GM19240 (cell line): ENCODE measurements around the gene INHBB.

Source experiments
- DNase-seq: peaks from one replicate; pipeline ENCODE4 v3.0.0; 2011; ENCODE audit warnings: low spot score; ENCODE audit not compliant: insufficient read length

Gene INHBB

DNA sequence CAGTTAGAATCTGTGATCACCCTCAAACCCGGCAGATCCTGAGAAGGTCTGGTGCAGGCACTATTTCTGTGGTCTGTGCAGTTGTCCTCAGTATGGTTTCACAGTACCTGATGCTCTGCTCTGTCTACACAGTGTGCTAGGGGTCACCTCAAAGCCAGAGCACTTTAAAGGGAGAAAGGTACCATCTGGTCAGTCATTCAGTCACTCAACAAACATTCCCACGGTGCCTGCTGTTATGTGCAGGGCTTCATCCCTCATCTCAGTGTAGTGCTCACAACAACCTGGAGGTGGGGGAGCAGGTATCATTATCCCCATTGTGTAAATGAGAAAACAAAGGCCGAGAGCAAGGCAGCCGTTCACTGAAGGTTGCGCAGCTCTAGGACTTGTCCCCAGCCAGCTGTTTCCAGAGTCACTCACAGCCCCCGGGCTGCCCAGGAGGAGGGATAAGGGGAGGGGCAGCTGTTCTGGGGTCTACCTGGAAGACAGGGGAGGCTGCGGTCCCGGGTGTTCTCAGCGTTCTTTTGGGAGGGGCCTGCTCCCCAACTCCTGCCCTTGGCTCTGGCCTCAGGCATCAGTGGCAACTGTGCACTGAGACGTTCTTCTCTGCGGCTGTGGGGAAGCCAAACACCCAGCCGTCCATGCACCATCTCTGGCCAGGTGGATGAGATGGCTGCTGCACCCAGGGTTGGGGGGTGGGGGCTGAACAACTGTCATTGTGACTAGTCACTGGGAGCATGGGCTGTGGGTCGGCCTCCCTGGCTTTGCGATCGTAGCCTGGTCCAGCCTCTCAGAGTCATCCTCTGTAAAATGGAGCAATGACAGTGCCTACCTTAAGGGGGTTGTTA, 9.2 kb downstream of the INHBB start:
- DNase-seq: no peak

DNA sequence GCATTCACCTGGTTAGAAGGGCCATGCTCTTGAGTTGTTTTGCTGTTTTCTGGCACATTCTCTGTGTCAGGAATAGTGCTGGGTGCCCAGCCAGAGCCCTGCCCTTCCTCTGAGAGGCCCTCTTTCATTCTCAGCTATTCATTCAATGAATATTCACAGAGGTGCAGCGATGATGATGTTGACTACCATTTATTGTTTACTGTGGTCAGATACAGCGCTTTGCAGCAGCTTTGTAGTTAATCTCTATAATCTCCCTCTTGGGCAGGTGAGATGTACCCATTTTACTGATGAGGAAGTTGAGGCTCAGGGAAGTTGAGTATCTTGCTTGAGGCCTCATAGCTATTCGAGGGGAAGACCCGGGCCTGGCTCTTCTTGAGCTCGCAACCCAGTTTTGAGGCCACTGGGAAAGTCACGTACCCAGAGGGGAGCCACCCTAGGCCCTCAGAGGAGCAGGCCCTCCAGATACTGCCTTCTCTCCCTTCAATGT, 9.9 kb downstream of the INHBB start:
- DNase-seq: no peak

- no peak for DNase-seq
Measured at GRCh38 chr2:120357768-120358167, 11.8 kb downstream of the INHBB start.

DNA sequence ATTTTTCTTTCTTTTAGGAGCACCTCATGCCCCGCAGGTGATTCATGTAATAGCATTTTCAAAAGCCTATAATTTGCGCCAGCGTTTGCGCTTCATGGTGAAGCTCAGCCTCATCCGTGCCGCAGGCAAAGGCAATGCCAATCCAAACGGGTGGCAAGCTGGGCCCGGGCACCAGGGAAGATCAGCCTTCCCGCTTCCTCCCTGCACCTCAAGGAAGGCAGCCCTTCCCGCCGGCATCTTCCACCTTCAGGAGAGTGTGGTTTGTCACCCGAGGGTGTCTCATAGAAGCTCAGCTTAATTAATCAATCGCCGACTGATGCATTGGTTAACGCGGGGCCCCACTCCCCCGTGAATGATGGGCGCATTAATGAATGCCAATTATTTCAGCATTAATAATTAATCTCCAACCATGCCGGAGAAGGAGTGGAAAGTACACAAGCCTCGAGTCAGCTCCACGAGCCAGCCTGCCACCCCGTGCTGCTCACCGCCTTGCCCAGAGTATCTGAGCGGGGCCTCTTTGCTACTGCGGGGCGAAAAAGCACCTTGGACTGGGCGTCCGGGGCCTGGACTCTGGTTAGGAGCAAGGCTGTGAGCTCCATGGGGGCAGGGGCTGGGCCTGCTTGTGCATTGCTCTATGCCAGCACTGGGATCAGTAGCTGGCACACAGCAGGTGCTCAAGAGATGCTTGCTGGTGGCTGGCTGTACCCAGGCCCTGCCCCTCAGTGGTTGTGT, 13.0 kb downstream of the INHBB start:
- no peak for DNase-seq

GRCh38 chr2:120360307-120360855, 14.4 kb downstream of the INHBB start:
- DNase-seq: no peak

DNA sequence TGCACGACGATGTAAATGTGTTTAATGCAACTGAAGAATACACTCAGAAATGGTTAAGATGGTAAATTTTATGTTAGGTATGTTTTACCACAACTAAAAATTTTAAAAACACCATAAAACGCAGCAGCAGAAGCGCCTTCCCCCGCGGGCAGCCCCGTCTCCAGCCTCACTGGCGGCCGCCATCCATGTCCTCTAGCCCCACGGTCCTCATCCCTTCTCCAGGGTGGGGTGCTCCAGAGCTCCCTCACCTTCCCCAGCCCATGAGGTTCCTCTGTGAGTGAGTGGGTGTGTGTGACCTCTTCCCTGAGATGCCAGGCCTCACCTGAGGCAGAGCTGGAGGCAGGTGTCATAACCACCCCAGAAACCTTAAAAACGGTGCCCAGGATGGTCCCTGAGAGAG, 17.0 kb downstream of the INHBB start:
- no peak for DNase-seq

DNA sequence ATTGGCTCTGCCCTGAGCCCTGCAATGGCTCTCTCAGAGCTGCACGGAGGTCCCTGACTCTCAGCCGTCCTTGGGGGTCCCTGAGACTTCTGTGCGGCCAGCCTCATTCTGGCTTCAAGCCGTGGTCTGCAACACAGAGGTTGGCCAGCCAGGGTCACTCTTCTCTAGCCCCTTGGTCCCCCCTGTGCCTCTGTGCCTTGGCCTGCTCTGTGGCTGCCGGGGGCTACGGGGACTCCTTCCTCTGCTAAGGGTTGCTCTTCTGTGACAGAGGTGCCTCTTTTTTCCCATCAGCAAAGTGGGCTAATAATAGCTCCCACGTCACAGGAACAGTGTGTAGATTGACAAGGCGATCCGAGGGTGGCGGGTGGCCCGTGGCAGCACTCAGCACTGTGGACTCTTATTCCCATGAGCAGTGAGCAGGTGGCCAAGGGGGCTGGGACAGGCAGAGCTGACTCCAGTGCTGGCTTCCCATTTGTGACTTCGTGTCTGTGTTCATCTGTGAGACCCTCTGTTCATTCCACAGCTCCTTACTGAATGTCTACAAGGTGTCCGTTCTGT, 19.4 kb downstream of the INHBB start:
- no peak for DNase-seq

DNA sequence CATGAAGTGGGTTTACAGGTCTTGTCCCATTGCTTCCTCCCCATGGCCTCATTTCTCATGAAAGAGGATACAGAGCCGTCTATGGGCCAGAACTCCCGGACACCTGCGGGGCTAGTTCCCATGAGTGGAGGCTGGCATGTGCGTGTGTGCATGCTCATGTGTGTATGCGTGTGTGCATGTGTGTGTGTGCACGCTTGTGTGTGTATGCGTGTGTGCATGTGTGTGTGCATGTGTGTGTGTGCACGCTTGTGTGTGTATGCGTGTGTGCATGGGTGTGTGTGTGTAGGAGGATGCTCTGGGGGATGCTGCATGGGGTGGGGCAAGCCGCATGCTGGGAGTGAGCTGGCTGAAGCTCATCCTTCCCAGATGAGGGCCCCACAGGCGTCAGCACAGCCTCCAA, 20.8 kb downstream of the INHBB start:
- DNase-seq: no peak

- no peak for DNase-seq
Measured at GRCh38 chr2:120367221-120367620, 21.3 kb downstream of the INHBB start.

DNA sequence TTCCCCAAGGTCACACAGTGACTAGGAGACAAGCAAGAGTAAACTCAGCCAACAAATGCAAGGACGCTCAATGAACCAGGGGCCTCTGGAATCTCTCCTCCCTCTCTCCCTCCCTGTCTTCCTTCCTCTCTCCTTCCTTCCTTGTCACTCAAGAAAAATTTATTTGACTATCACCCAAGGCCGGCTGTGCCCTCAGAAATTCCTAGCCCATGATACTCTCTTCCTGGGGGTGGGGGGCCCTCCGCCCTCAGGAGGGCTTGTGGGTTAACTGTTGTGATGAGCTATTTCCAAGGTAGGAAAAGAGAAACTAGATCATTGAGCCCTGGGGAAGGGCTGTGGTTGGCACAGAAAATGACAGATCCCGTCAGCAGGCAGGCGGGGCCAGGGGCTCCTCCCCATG, 21.7 kb downstream of the INHBB start:
- no peak for DNase-seq

- no peak for DNase-seq
Measured at GRCh38 chr2:120368086-120368485, 22.1 kb downstream of the INHBB start.

DNA sequence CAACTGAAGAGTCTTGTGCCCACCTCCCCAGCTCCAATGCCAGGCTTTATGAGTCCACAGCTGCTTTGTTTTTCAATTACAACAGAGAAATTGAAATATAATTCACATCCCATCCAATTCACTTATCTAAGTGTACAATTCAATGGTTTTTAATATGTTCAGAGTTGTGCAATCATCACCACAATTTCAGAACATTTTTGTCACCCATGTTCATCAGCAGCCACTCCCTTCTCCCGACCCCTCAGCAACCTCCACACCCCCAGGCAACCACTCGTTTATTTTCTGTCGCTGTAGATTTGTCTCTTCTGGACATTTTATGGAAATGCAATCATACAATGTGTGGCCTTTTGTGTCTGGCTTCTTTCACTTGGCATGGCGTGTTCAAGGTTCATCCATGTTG, 23.3 kb downstream of the INHBB start:
- no peak for DNase-seq

GRCh38 chr2:120371969-120372625, 26.2 kb downstream of the INHBB start:
- no peak for DNase-seq

- no peak for DNase-seq
Measured at GRCh38 chr2:120372816-120373215, 26.9 kb downstream of the INHBB start.

- no peak for DNase-seq
Measured at GRCh38 chr2:120373424-120373823, 27.5 kb downstream of the INHBB start.

DNA sequence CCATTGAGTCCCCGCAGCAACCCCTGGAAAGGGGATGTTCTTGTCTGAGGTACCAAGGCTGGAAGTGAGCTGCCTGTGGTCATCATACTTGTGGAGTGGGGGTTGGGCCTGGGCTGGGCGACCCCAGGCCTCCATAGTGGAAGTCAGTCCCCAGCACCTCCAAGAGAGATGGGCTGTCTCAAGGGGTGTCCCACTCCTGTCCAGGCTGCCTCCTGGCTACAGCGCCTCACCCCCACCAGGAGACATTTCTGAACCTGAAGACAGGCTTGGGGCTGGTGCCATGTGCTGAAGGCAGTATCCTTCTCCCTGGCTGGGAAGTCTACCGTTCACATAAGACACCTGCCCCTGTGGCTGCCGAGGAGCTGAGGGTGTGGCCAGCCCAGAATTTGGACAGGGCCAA, 28.9 kb downstream of the INHBB start:
- no peak for DNase-seq

GRCh38 chr2:120375251-120376020, 29.5 kb downstream of the INHBB start:
- no peak for DNase-seq

DNA sequence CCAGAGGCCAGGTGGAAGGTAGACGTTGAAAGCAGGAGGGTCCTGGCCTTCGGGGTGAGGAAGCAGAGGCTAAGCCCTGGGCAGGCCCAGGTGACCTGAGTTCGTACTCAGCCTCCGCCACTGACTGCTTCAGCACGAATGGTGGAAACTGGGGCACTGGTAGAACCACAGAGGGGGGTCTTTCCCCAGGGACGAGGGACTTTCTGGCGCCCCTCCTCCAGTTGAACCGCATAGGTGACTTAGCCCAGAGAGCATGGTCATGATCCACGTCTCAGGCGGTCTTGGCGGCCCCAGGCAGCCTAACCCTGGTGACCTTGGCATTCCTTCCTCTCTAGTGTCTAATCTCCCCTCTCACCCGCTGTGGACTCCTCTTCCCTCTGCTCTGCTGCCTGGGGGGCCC, 30.2 kb downstream of the INHBB start:
- no peak for DNase-seq

DNA sequence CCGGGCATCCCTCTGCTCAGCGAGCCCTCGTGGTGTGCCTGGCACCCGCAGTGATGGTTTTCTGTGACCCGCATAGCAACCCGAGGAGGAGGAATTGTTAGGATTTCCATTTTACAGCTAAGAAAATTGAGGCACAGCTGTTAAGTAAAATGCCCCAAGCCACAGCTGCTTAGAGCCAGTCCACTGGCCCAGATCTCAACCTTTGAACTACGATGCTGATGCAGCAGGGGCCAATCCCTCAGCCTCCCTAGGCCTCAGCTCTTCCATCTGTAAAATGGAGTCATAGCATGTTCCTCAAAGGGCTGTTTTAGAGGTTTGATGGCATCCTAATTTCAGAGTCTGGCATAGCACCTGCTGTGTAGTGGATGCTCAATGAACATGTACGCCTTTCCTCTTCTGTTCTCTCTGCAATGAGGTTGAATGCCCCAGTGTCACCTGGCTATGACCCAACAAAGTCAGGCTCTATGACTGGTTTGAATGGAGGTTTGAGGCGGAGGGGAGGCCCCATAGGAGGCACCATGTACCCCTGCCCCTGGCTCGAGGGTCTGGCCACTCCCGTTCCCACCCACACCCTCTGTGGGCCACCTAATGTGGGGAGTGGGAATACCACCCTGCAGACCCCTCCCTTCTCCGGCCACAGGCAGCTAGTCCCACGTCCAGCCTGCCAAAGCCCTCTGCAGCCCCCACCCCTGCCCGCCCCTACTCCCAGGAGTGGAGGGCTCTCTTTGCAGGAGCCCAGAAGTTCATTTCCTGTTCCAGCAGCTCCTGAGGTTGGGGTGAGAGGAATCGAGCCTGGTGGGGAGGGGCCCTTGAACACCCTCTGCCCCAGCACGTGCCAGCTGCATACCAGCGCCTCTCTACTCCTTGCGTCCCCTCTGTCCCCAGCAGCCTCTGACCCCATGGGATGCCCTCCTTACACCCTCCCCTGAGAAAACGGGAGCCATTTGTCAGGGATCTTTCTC, 31.0 kb downstream of the INHBB start:
- no peak for DNase-seq

DNA sequence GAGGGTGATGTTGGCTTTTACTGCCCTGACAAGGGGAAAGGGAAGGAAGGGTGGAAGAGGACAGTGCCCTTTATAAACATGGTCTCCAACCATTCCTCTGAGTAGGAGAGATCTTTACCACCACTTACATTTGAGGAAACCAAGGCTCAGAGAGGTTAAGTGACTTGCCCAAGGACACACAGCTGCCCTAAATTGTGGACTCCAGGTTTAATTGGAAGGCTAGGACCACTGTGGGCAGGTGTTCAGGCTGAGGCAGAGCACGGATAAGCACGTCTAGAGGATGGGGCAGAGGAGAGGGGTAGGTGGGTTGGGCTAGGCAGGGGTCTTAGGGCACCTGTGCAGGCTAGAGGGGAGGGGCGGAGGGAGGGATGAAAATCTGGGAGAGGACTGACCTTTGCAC, 32.7 kb downstream of the INHBB start:
- DNase-seq: no peak
